Ishikawa (cell line): ENCODE results near the gene PARP2.

Source experiments
- CEBPB ChIP-seq: IDR thresholded peaks from 2 replicates; pipeline ENCODE4 v1.6.1; 2012
- CREB1 ChIP-seq: IDR thresholded peaks from 2 replicates; pipeline ENCODE4 v1.6.1; 2012; ENCODE audit warnings: low read depth
- EGR1 ChIP-seq: IDR thresholded peaks from 2 replicates; pipeline ENCODE4 v1.6.1; 2012
- EP300 ChIP-seq: IDR thresholded peaks from 2 replicates; pipeline ENCODE4 v1.6.1; 2012; ENCODE audit warnings: borderline replicate concordance
- FOXM1 ChIP-seq: IDR thresholded peaks from 2 replicates; pipeline ENCODE4 v1.6.1; 2012; ENCODE audit warnings: low read depth, borderline replicate concordance
- NFIC ChIP-seq: IDR thresholded peaks from 2 replicates; pipeline ENCODE4 v1.6.1; 2012
- RAD21 ChIP-seq: IDR thresholded peaks from 2 replicates; pipeline ENCODE4 v1.6.1; 2012; ENCODE audit warnings: low read depth
- REST ChIP-seq: IDR thresholded peaks from 2 replicates; pipeline ENCODE4 v1.6.1; 2012; ENCODE audit warnings: low read depth, mild to moderate bottlenecking
- TAF1 ChIP-seq: IDR thresholded peaks from 2 replicates; pipeline ENCODE4 v1.6.1; 2012; ENCODE audit warnings: low read depth, mild to moderate bottlenecking
- TCF12 ChIP-seq: IDR thresholded peaks from 2 replicates; pipeline ENCODE4 v1.6.1; 2012; ENCODE audit warnings: low read depth
- TEAD4 ChIP-seq: IDR thresholded peaks from 2 replicates; pipeline ENCODE4 v1.6.1; 2012
- USF1 ChIP-seq: IDR thresholded peaks from 2 replicates; pipeline ENCODE4 v1.6.1; 2012
- YY1 ChIP-seq: IDR thresholded peaks from 2 replicates; pipeline ENCODE4 v1.6.1; 2012; ENCODE audit warnings: low read depth
- ZBTB7A ChIP-seq: IDR thresholded peaks from 2 replicates; pipeline ENCODE4 v1.6.1; 2012; ENCODE audit warnings: low read depth
- TF ChIP-seq, protein P1 (sequence below): IDR thresholded peaks from 2 replicates; pipeline ENCODE4 v1.6.1; 2012

PARP2 gene, protein sequence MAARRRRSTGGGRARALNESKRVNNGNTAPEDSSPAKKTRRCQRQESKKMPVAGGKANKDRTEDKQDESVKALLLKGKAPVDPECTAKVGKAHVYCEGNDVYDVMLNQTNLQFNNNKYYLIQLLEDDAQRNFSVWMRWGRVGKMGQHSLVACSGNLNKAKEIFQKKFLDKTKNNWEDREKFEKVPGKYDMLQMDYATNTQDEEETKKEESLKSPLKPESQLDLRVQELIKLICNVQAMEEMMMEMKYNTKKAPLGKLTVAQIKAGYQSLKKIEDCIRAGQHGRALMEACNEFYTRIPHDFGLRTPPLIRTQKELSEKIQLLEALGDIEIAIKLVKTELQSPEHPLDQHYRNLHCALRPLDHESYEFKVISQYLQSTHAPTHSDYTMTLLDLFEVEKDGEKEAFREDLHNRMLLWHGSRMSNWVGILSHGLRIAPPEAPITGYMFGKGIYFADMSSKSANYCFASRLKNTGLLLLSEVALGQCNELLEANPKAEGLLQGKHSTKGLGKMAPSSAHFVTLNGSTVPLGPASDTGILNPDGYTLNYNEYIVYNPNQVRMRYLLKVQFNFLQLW

DNA sequence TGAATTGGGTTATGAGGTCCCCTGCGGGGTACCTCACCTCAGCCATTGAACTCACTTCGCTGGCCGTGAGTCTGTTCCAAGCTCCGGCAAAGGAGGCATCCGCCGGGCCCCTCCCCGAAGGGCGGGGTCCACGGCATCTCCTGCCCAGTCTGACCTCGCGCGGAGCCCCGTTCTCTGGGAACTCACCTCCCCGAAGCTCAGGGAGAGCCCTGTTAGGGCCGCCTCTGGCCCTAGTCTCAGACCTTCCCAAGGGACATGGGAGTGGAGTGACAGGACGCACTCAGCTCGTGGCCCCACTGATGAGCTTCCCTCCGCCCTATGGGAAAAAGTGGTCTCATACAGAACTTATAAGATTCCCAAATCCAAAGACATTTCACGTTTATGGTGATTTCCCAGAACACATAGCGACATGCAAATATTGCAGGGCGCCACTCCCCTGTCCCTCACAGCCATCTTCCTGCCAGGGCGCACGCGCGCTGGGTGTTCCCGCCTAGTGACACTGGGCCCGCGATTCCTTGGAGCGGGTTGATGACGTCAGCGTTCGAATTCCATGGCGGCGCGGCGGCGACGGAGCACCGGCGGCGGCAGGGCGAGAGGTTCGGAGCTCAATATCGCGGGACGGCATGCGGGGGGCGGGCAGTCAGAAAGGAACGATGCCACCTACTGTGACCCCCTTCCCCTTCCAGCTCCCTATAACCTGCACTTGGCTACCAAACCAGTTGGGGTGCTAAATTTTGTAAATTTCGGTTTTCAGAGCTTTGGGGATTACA, at the start of gene PARP2:
TSS of gene PARP2 (plus strand) at position 544 of the 770 bp plus-strand sequence. CDS start at position 551, 7 bp downstream.
- TF ChIP-seq TAF1: peak; percentile 85
- TF ChIP-seq TCF12: peak; percentile 60; the same call in 1 of the 2 replicates
- 0 out of 2 replicates have a peak, but pooled peaks have one; percentile 23 for TF ChIP-seq EGR1
- TF ChIP-seq, protein P1, sequence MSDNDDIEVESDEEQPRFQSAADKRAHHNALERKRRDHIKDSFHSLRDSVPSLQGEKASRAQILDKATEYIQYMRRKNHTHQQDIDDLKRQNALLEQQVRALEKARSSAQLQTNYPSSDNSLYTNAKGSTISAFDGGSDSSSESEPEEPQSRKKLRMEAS: peak; percentile 72
- peak; percentile 78 for TF ChIP-seq CREB1
- TF ChIP-seq FOXM1: no peak
- peak; percentile 70 for TF ChIP-seq TEAD4
- TF ChIP-seq YY1: peak; percentile 91
- no peak; the same call in 1 of the 2 replicates for TF ChIP-seq NFIC
- no peak for TF ChIP-seq EP300

- no peak for TF ChIP-seq CEBPB
- no peak for TF ChIP-seq TCF12
- no peak for TF ChIP-seq TEAD4
- no peak for TF ChIP-seq EGR1
- no peak for TF ChIP-seq ZBTB7A
- TF ChIP-seq YY1: no peak
- no peak for TF ChIP-seq EP300
- TF ChIP-seq USF1: no peak
- TF ChIP-seq CREB1: no peak
- TF ChIP-seq NFIC: no peak
- no peak for TF ChIP-seq REST
- TF ChIP-seq TAF1: no peak
- TF ChIP-seq FOXM1: no peak
- no peak for TF ChIP-seq RAD21
- TF ChIP-seq, protein P1: no peak
These were observed 48.8 kb upstream of the PARP2 start for GRCh38 chr14:20294636-20295035.

- TF ChIP-seq EGR1 (no peak), TAF1 (no peak)
These were observed 48.4 kb upstream of the PARP2 start for GRCh38 chr14:20295067-20295466.

DNA sequence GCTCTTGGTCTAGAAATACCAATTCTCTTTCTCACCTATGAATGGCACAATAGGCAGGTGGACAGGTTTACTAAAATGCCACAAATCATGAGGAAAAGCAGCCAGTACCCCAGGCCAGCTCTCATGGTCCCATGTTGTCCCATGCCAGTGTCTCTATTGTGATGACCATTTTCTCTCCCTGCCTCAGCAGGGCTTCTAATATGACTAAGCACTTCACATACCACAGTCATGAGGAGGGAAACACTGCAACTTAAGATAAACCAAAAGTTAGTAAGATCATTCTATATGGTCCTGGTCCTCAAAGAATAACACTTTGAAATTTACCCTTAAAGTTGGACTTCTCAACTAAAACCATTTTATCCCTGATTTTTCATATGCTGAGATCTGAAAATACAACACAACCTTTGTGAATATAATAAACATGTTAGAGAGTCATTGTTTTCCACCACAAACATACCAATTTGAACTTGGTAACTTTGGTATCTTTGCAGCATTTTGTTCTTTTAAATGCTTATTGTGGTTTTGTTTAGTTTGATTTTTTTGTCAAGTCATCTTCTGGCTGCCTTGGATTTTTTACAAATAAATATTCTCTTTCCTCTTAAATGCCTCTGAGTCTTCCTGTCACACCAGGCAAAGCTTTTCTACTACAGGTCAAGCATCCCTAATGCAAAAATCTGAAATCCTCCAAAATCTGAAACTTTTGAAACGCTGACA, 41.2 kb upstream of the PARP2 start:
- no peak for TF ChIP-seq RAD21
- no peak for TF ChIP-seq NFIC
- no peak for TF ChIP-seq TEAD4
- no peak for TF ChIP-seq FOXM1
- TF ChIP-seq EP300: no peak
- TF ChIP-seq CEBPB: no peak
- TF ChIP-seq, protein P1: no peak
- TF ChIP-seq TAF1: no peak
- TF ChIP-seq TCF12: no peak
- no peak for TF ChIP-seq USF1
- no peak for TF ChIP-seq EGR1
- TF ChIP-seq CREB1: no peak
- TF ChIP-seq REST: no peak
- TF ChIP-seq YY1: no peak
- TF ChIP-seq ZBTB7A: no peak
